GM12865 (cell line): ENCODE data around the gene CCDC106.

Source experiments
- DNase-seq: peaks from one replicate; pipeline ENCODE4 v3.0.0; 2010; ENCODE audit warnings: low read depth
- H3K4me3 ChIP-seq: 2 replicates; pipeline ENCODE4 v1.5.1; 2011; ENCODE audit warnings: mild to moderate bottlenecking, low read depth, low read length, control low read depth
- TF ChIP-seq, protein P1 (sequence below): IDR thresholded peaks from 2 replicates; pipeline ENCODE4 v1.5.1; 2011; ENCODE audit warnings: low read length, control low read depth, low read depth, inconsistent platforms; ENCODE audit not compliant: insufficient read depth; ENCODE audit errors: missing control alignments

CCDC106 gene

DNA sequence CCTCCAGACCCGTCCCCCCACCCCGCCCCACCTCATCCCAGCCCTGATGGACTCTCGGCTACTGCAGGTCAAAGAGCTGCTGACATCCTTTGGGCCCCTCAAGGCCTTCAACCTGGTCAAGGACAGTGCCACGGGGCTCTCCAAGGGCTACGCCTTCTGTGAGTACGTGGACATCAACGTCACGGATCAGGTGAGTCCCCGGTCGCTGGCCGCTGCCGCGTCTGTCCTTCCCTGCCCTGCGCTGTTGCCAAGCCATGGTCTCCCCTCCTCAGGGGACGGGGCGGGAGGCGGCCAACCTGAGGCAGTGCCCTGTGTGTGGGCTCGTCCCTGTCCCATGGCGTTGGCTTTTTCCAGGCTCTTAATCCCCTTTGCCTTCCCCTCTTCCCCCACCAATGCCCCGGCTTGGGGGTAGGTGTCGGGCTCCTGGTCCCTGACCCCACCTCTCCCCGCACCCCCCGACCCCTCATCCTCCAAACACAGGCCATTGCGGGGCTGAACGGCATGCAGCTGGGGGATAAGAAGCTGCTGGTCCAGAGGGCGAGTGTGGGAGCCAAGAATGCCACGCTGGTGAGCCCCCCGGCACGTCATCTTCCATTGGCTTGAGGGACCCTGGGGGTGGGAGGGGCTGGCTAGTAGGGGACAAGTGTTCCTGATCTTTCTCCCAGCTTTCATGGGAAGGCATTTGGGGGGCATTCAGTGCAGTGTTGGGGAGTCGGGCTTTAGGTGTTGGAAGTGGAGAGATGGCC is 20.8 kb downstream of the CCDC106 start:
- TF ChIP-seq, protein P1, sequence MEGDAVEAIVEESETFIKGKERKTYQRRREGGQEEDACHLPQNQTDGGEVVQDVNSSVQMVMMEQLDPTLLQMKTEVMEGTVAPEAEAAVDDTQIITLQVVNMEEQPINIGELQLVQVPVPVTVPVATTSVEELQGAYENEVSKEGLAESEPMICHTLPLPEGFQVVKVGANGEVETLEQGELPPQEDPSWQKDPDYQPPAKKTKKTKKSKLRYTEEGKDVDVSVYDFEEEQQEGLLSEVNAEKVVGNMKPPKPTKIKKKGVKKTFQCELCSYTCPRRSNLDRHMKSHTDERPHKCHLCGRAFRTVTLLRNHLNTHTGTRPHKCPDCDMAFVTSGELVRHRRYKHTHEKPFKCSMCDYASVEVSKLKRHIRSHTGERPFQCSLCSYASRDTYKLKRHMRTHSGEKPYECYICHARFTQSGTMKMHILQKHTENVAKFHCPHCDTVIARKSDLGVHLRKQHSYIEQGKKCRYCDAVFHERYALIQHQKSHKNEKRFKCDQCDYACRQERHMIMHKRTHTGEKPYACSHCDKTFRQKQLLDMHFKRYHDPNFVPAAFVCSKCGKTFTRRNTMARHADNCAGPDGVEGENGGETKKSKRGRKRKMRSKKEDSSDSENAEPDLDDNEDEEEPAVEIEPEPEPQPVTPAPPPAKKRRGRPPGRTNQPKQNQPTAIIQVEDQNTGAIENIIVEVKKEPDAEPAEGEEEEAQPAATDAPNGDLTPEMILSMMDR, result no peak
- DNase-seq, result no peak
- no peak overlapping the region for H3K4me3 ChIP-seq

DNA sequence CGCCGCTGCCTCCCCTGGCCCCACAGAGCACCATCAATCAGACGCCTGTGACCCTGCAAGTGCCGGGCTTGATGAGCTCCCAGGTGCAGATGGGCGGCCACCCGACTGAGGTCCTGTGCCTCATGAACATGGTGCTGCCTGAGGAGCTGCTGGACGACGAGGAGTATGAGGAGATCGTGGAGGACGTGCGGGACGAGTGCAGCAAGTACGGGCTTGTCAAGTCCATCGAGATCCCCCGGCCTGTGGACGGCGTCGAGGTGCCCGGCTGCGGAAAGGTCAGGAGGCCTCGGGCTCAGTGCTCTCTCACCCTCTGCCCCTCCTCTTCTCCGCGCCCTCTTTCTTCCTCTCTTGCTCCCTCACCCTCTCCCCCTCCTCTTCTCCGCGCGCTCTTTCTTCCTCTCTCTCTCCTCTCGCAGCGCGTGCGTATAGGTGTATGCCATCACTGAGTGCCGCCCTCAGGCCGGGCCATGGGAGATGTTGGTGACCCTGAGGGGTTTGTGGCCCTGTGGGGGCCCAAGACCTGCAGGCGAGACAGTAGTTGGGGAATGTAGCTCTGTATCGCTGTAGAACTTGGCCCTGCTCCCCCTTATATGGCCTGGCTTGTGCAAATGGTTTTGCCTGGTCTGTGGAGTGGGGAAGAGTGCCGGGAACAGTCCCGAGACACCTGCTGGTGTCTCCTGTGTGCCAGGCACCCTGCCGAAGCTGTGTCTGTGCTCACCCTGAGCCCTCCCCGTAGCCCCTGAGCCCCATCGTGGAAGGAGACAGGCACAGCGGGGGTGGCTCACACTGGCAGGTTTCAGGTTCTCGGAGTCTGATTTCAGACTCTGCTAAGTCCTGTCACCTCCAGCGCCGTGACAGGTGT is 21.6 kb downstream of the CCDC106 start:
- TF ChIP-seq, protein P1, result no peak
- H3K4me3 ChIP-seq, result no peak overlapping the region

DNA sequence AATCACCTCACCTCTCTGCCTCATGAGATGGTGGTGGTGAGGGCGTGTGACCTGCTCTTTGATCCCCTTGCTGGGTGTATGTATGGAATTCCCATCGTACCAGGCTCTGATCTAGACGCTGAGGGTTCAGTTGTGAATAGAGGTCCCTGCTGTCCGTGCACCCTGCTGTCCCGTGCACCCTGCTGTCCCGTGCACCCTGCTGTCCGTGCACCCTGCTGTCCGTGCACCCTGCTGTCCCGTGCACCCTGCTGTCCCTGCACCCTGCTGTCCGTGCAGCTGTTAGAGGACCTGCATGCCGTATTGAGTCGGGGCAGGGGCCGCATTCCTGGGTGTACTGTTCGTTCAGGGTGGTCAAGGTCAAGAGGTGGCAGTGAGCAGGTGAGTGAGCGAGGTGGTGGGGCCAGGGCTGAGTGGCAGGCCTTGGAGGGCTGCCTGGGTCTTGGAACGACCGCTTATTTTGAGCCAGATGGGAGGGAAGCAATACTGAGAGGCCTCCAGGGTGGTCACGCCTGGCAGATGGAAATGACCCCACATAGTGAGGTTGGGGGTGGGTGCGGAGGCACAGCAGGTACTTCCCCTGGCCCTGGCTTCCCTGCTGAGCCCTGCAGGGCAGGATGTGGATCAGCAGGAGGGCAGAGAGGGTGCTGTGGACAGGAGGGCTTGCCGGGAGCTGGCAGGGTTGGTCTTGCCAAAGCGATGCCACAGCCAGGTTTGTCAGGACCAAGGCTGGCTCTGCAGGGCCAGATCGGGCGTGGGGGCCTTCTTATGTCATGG is 22.5 kb downstream of the CCDC106 start:
- TF ChIP-seq, protein P1, result no peak
- DNase-seq, result peak; percentile 59
- no peak overlapping the region for H3K4me3 ChIP-seq

More for the DNA sequence above, 21.6 kb downstream of the CCDC106 start:
- no peak for DNase-seq

DNA sequence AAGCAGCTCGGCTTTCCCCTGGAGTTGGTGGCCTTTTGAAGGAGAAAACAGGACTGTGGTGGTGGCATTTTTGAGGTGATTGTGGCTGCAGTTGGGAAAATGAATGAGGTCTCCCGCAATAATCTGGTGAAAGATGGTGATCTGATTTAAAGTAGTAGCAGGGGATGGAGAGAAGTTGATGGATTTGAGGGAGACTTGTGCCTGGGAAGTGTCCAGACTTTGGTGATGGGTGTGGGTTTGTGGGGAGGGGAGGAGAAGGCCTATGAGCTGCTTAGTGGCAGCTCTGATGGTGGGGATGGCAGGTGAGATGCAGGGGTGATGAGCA is 23.0 kb downstream of the CCDC106 start:
- TF ChIP-seq, protein P1, result no peak
- DNase-seq, result no peak
- no peak overlapping the region for H3K4me3 ChIP-seq

DNA sequence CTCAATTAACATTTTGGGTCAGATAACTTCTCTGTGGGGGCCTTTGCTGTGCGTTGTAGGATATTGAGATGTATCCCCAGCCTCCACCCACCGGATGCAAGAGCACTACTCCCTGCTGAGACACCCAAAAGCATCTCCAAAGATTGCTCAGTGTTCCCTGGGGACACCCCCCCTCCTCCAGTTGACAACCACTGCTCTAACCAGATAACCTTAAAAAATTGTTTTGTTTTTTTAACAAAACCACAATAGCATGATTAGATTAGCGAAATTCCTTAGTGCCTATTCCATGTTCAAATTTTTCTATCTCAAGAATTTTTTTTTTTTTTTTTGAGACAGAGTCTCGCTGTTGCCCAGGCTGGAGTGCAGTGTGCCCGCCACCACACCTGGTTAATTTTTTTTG is 24.4 kb downstream of the CCDC106 start:
- H3K4me3 ChIP-seq, result no peak overlapping the region
- no peak for DNase-seq
- TF ChIP-seq, protein P1, result no peak

DNA sequence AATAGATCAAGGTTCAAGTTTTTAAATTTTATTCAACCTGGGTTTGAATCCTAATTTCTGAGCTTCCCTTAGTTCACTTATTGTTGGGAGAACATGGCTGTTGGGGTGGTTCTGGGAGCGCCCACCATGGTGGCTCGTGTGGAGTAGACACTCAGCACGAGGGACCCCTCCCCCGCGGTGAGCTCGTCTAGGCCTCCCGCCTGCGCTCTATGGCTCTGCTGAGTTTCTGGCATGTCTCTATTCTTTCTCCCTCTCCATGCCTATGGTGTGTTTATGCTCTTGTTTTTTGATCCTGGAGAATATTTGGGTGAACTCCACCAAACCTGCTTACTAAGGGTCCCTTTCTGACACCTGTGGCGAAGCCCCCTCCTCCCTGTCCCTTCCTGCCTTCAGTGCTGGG is 25.5 kb downstream of the CCDC106 start:
- no peak overlapping the region for H3K4me3 ChIP-seq
- no peak for DNase-seq
- TF ChIP-seq, protein P1, result no peak
